ENCODE results near the gene CNTNAP2.

Gene CNTNAP2

DNA sequence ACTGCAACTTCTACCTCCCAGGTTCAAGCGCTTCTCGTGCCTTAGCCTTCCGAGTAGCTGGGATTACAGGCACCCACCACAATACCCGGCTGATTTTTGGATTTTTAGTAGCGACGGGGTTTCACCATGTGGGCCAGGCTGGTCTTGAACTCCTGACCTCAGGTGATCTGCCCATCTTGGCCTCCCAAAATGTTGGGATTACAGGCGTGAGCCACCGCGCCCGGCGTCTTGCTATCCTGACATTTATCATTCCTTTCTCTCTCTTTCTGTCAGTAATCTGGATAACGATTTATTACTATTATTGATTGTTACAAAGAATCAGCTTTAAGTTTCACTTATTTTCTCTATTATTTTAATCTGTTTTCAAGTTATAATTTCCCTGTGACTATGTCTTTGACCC lies 548.4 kb downstream of the CNTNAP2 start:
- Histone ChIP-seq H3K4ac (ENCODE audit: low read depth, low read length) (no peak overlapping the region), H3K9me3 (ENCODE audit: insufficient read depth, low read depth, low read length) (no peaks in the 10 kb centered on the region), H3K18ac (ENCODE audit: low read length) (no peak overlapping the region), H3K79me1 (ENCODE audit: low read length) (no peaks in the 10 kb centered on the region), H2BK120ac (ENCODE audit: insufficient read depth, low read length, poor library complexity) (no peak overlapping the region), H4K8ac (ENCODE audit: low read depth, low read length) (no peak overlapping the region), H3K36me3 (ENCODE audit: control insufficient read depth in 1 of 2, insufficient read depth in 2 of 2, low read length in 2 of 2) (no peaks in the 10 kb centered on the region), H3K4me2 (ENCODE audit: low read length) (no peak overlapping the region), H3K27me3 (ENCODE audit: insufficient read depth, low read length) (no peaks in the 10 kb centered on the region), H2AK5ac (ENCODE audit: low read length) (no peak overlapping the region), H3K9ac (ENCODE audit: low read length) (no peak overlapping the region), H2AFZ (ENCODE audit: insufficient read depth, low read length, poor library complexity) (no peak overlapping the region), H3K4me1 (ENCODE audit: control insufficient read depth in 1 of 2, insufficient read depth in 2 of 2, low read length in 2 of 2) (no peaks in the 10 kb centered on the region), H3K79me2 (ENCODE audit: control insufficient read depth, insufficient read depth, low read length, poor library complexity) (no peaks in the 10 kb centered on the region), H4K91ac (ENCODE audit: low read depth, low read length) (no peak overlapping the region), H2BK12ac (ENCODE audit: low read length) (no peak overlapping the region), H2BK5ac (ENCODE audit: low read depth, low read length, poor library complexity) (no peak overlapping the region), H3K23ac (ENCODE audit: low read length) (no peak overlapping the region), H4K12ac (ENCODE audit: low read depth, low read length) (no peak overlapping the region), H3K4me3 (ENCODE audit: low read depth, low read length) (no peak overlapping the region), H3K27ac (ENCODE audit: low read depth, low read length) (no peak overlapping the region), H3K14ac (ENCODE audit: low read length) (no peak overlapping the region)
- WGBS (ENCODE audit: extremely low coverage, insufficient coverage, insufficient read length), result no CpG with 5 or more reads among the region's 12 CpGs
- DNase-seq, result no peak

DNA sequence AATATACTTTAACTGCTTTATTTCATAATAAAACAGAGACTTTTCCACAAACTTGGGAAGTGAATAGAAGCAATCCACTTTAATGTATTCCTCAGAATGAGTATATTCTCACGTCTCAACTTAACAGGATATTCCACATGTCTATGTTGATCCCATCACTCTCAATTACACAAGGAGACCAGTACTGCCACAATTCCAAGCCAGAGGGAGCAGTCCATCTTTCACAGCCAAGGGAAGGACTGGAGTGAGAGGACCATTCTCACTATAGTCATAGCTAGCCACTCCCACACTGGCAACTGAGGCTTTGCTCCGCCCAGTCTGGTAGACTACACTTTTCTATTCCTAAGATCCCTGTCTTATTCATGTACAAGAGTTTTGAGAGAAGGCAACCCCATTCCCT lies 553.9 kb downstream of the CNTNAP2 start:
- H3K4me2 ChIP-seq (ENCODE audit: low read length), result no peak overlapping the region
- H3K9me3 ChIP-seq (ENCODE audit: insufficient read depth, low read depth, low read length), result no peaks in the 10 kb centered on the region
- no peak overlapping the region for H3K9ac ChIP-seq (ENCODE audit: low read length)
- H4K91ac ChIP-seq (ENCODE audit: low read depth, low read length), result no peak overlapping the region
- H3K14ac ChIP-seq (ENCODE audit: low read length), result no peak overlapping the region
- H2AK5ac ChIP-seq (ENCODE audit: low read length), result no peak overlapping the region
- H4K12ac ChIP-seq (ENCODE audit: low read depth, low read length), result no peak overlapping the region
- DNase-seq, result no peak
- no peak overlapping the region for H3K4me3 ChIP-seq (ENCODE audit: low read depth, low read length)
- H2BK5ac ChIP-seq (ENCODE audit: low read depth, low read length, poor library complexity), result no peak overlapping the region
- H2AFZ ChIP-seq (ENCODE audit: insufficient read depth, low read length, poor library complexity), result no peak overlapping the region
- H3K4me1 ChIP-seq (ENCODE audit: control insufficient read depth in 1 of 2, insufficient read depth in 2 of 2, low read length in 2 of 2), result no peaks in the 10 kb centered on the region
- H3K27me3 ChIP-seq (ENCODE audit: insufficient read depth, low read length), result no peaks in the 10 kb centered on the region
- no CpG with 5 or more reads among the region's 2 CpGs for WGBS (ENCODE audit: extremely low coverage, insufficient coverage, insufficient read length)
- H3K4ac ChIP-seq (ENCODE audit: low read depth, low read length), result no peak overlapping the region
- no peak overlapping the region for H3K18ac ChIP-seq (ENCODE audit: low read length)
- no peaks in the 10 kb centered on the region for H3K79me2 ChIP-seq (ENCODE audit: control insufficient read depth, insufficient read depth, low read length, poor library complexity)
- H3K79me1 ChIP-seq (ENCODE audit: low read length), result no peaks in the 10 kb centered on the region
- H3K36me3 ChIP-seq (ENCODE audit: control insufficient read depth in 1 of 2, insufficient read depth in 2 of 2, low read length in 2 of 2), result no peaks in the 10 kb centered on the region
- H3K23ac ChIP-seq (ENCODE audit: low read length), result no peak overlapping the region
- no peak overlapping the region for H2BK120ac ChIP-seq (ENCODE audit: insufficient read depth, low read length, poor library complexity)
- H4K8ac ChIP-seq (ENCODE audit: low read depth, low read length), result no peak overlapping the region
- no peak overlapping the region for H2BK12ac ChIP-seq (ENCODE audit: low read length)
- no peak overlapping the region for H3K27ac ChIP-seq (ENCODE audit: low read depth, low read length)

DNA sequence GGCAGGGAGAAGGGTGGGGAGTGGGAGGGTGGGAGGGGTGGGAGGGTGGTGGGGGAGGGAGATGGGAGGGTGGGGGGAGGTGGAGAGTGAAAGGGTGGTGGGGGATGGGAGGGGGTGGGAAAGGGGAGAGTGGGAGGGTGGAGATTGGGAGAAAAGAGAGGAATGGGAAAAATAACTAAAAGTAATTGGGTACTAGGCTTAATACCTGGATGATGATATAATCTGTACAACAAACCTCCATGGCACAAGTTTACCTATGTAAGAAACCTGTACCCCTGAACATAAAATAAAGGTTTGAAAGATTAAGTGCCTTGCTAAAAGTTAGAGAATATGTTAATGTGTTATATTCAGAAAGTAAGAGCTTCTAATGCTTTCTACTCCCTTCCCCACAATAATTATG lies 564.9 kb downstream of the CNTNAP2 start:
- Histone ChIP-seq H3K9me3 (ENCODE audit: insufficient read depth, low read depth, low read length) (no peaks in the 10 kb centered on the region), H3K36me3 (ENCODE audit: control insufficient read depth in 1 of 2, insufficient read depth in 2 of 2, low read length in 2 of 2) (no peaks in the 10 kb centered on the region), H2BK12ac (ENCODE audit: low read length) (no peak overlapping the region), H4K91ac (ENCODE audit: low read depth, low read length) (no peak overlapping the region), H3K27me3 (ENCODE audit: insufficient read depth, low read length) (no peaks in the 10 kb centered on the region), H4K8ac (ENCODE audit: low read depth, low read length) (no peak overlapping the region), H3K4me1 (ENCODE audit: control insufficient read depth in 1 of 2, insufficient read depth in 2 of 2, low read length in 2 of 2) (no peaks in the 10 kb centered on the region), H2AFZ (ENCODE audit: insufficient read depth, low read length, poor library complexity) (no peak overlapping the region), H3K18ac (ENCODE audit: low read length) (no peak overlapping the region), H2AK5ac (ENCODE audit: low read length) (no peak overlapping the region), H3K27ac (ENCODE audit: low read depth, low read length) (no peak overlapping the region), H3K9ac (ENCODE audit: low read length) (no peak overlapping the region), H3K79me2 (ENCODE audit: control insufficient read depth, insufficient read depth, low read length, poor library complexity) (no peaks in the 10 kb centered on the region), H2BK5ac (ENCODE audit: low read depth, low read length, poor library complexity) (no peak overlapping the region), H3K23ac (ENCODE audit: low read length) (no peak overlapping the region), H4K12ac (ENCODE audit: low read depth, low read length) (no peak overlapping the region), H2BK120ac (ENCODE audit: insufficient read depth, low read length, poor library complexity) (no peak overlapping the region), H3K79me1 (ENCODE audit: low read length) (no peaks in the 10 kb centered on the region), H3K4ac (ENCODE audit: low read depth, low read length) (no peak overlapping the region), H3K4me2 (ENCODE audit: low read length) (no peak overlapping the region), H3K14ac (ENCODE audit: low read length) (no peak overlapping the region), H3K4me3 (ENCODE audit: low read depth, low read length) (no peak overlapping the region)
- DNase-seq, result no peak

DNA sequence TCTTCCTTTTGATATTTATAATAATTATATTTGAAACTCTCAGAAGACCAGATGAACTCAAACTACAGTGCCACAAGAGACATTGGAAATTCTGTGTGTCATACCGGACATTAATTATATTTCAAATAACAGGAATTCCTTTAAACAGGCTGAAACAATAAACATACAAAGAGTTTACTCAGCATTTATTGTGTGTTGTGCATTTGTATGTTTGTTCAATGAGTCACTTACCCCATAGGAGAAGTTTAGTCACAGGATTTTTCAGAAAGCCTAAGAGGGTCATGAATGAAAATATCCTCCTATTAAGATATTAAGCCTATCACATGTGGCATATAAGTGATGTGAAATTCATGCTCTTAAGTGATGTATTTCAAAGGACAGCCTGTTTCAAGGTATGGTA lies 566.8 kb downstream of the CNTNAP2 start:
- H3K36me3 ChIP-seq (ENCODE audit: control insufficient read depth in 1 of 2, insufficient read depth in 2 of 2, low read length in 2 of 2), result no peaks in the 10 kb centered on the region
- H3K4me3 ChIP-seq (ENCODE audit: low read depth, low read length), result no peak overlapping the region
- no peak overlapping the region for H3K4me2 ChIP-seq (ENCODE audit: low read length)
- no peak overlapping the region for H2AFZ ChIP-seq (ENCODE audit: insufficient read depth, low read length, poor library complexity)
- no peak overlapping the region for H4K12ac ChIP-seq (ENCODE audit: low read depth, low read length)
- WGBS (ENCODE audit: extremely low coverage, insufficient coverage, insufficient read length), result no CpG with 5 or more reads among the region's 1 CpG
- no peaks in the 10 kb centered on the region for H3K4me1 ChIP-seq (ENCODE audit: control insufficient read depth in 1 of 2, insufficient read depth in 2 of 2, low read length in 2 of 2)
- no peaks in the 10 kb centered on the region for H3K79me2 ChIP-seq (ENCODE audit: control insufficient read depth, insufficient read depth, low read length, poor library complexity)
- no peaks in the 10 kb centered on the region for H3K79me1 ChIP-seq (ENCODE audit: low read length)
- H3K27ac ChIP-seq (ENCODE audit: low read depth, low read length), result no peak overlapping the region
- H4K8ac ChIP-seq (ENCODE audit: low read depth, low read length), result no peak overlapping the region
- no peak for DNase-seq
- no peak overlapping the region for H2AK5ac ChIP-seq (ENCODE audit: low read length)
- H3K18ac ChIP-seq (ENCODE audit: low read length), result no peak overlapping the region
- H2BK12ac ChIP-seq (ENCODE audit: low read length), result no peak overlapping the region
- no peak overlapping the region for H3K14ac ChIP-seq (ENCODE audit: low read length)
- no peak overlapping the region for H2BK120ac ChIP-seq (ENCODE audit: insufficient read depth, low read length, poor library complexity)
- H2BK5ac ChIP-seq (ENCODE audit: low read depth, low read length, poor library complexity), result no peak overlapping the region
- no peaks in the 10 kb centered on the region for H3K9me3 ChIP-seq (ENCODE audit: insufficient read depth, low read depth, low read length)
- H3K9ac ChIP-seq (ENCODE audit: low read length), result no peak overlapping the region
- H3K23ac ChIP-seq (ENCODE audit: low read length), result no peak overlapping the region
- no peaks in the 10 kb centered on the region for H3K27me3 ChIP-seq (ENCODE audit: insufficient read depth, low read length)
- no peak overlapping the region for H4K91ac ChIP-seq (ENCODE audit: low read depth, low read length)
- no peak overlapping the region for H3K4ac ChIP-seq (ENCODE audit: low read depth, low read length)

DNA sequence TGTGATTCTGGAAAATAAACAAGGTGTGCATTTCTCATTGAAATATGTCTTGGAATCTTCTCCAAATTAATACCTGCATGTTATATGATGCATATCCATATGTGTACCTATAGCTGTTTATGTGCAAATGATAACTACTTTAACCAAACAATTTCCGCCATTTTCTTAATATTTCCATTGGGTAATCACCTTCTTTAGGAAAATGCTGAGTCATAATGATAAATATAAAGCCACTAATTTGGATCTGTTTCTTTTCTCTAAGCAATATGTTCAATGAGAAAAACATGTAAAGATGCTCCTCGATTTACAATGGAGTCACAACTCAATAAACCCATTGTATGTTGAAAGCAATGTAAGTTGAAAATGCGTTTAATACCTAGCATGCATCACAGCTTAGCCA lies 574.4 kb downstream of the CNTNAP2 start:
- no peak overlapping the region for H3K23ac ChIP-seq (ENCODE audit: low read length)
- H3K14ac ChIP-seq (ENCODE audit: low read length), result no peak overlapping the region
- H2AK5ac ChIP-seq (ENCODE audit: low read length), result no peak overlapping the region
- no peak overlapping the region for H4K12ac ChIP-seq (ENCODE audit: low read depth, low read length)
- H3K18ac ChIP-seq (ENCODE audit: low read length), result no peak overlapping the region
- no peak overlapping the region for H2BK120ac ChIP-seq (ENCODE audit: insufficient read depth, low read length, poor library complexity)
- H3K4me1 ChIP-seq (ENCODE audit: control insufficient read depth in 1 of 2, insufficient read depth in 2 of 2, low read length in 2 of 2), result no peaks in the 10 kb centered on the region
- H3K27ac ChIP-seq (ENCODE audit: low read depth, low read length), result no peak overlapping the region
- H2BK12ac ChIP-seq (ENCODE audit: low read length), result no peak overlapping the region
- no peak overlapping the region for H3K4me3 ChIP-seq (ENCODE audit: low read depth, low read length)
- no peak overlapping the region for H4K91ac ChIP-seq (ENCODE audit: low read depth, low read length)
- no peak for DNase-seq
- WGBS (ENCODE audit: extremely low coverage, insufficient coverage, insufficient read length), result no CpG with 5 or more reads among the region's 3 CpGs
- no peaks in the 10 kb centered on the region for H3K27me3 ChIP-seq (ENCODE audit: insufficient read depth, low read length)
- H3K9ac ChIP-seq (ENCODE audit: low read length), result no peak overlapping the region
- no peak overlapping the region for H3K4ac ChIP-seq (ENCODE audit: low read depth, low read length)
- no peaks in the 10 kb centered on the region for H3K79me2 ChIP-seq (ENCODE audit: control insufficient read depth, insufficient read depth, low read length, poor library complexity)
- no peak overlapping the region for H2AFZ ChIP-seq (ENCODE audit: insufficient read depth, low read length, poor library complexity)
- H2BK5ac ChIP-seq (ENCODE audit: low read depth, low read length, poor library complexity), result no peak overlapping the region
- no peaks in the 10 kb centered on the region for H3K9me3 ChIP-seq (ENCODE audit: insufficient read depth, low read depth, low read length)
- no peak overlapping the region for H4K8ac ChIP-seq (ENCODE audit: low read depth, low read length)
- H3K4me2 ChIP-seq (ENCODE audit: low read length), result no peak overlapping the region
- H3K79me1 ChIP-seq (ENCODE audit: low read length), result no peaks in the 10 kb centered on the region
- H3K36me3 ChIP-seq (ENCODE audit: control insufficient read depth in 1 of 2, insufficient read depth in 2 of 2, low read length in 2 of 2), result no peaks in the 10 kb centered on the region
